HG03064 (cell line): Measurements from ENCODE around the gene NAB2.
A peak's percentile ranks its signal among the peaks of the same experiment; 100 is the strongest.
"Not testable (repeated sequence)": the region's sequence is repeated elsewhere in the genome, so short reads cannot be mapped to it uniquely, and the experiment has no call there.

ENCODE experiments used
- ATAC-seq: cut with Tn5 transposase; IDR thresholded peaks from one replicate; pipeline ENCODE4 v1.9.1; 2021; ENCODE audit warnings: low read depth; ENCODE audit not compliant: unreplicated experiment

NAB2 gene

DNA sequence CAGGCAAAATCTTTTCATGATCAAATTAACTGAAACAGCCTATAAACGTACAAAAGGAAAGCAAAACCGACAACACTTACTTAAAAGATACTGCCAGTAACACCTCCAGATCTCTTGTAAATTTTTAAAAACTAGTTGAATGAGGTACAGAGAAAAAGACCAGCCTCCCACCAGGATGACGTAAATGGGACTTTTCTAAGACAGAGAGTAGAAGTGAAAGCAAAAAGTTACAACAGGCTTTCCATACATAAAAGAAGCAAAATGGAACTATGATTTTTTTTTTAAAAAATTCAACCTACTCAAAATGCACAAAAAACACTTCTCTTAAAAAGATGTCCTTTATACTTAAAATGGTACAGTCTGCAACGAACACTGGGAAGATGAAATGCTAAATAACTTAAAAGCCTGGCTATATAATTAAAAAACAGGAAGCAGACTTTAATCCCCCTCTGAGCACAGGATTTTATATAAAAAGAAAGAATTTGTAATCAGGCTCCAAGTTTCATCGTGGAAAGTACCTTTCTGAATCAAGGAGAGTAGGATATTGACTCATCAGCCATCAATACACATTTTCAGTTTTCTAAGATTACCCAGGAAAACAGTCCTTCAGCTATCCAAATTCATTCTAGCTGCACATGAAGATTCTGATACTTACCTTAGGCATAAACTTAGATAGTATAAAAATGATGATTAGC is 24.8 kb upstream of the NAB2 start:
- ATAC-seq = peak; percentile 62

DNA sequence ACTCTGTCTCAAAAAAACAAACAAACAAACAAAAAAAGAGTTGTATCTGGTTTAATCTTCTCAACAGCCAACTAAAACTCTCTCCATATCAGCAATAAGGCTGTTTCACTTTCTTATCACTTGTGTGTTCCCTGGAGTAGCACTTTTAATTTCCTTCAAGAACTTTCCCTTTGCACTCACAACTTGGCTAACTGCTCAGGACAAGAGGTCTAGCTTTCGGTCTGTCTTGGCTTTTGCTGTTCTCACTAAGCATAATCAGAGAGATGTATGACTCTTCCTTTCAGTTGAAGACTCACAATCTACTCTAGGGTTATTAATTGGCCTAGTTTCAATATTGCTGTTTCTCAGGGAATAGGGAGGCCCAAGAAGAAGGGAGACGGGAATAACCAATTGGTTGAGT is 22.7 kb upstream of the NAB2 start:
- no peak for ATAC-seq

DNA sequence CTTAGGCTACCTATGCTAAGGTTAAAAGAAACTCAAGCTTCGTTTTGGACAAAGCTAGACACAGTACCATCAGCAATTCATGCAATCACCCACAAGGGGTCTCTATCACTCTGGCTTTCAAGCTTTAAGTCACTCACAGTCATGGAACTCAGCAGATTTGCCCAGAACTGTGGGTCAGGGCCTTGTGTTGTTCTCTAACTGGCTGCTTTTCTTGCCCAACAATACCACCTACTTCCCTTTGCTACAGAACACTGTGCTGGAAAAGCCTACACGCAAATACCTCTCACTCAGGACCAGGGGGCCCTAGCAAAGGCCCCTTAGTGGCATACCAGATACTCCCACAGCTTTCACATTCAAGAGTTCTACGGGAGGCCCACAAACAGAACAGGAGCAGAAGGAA is 19.4 kb upstream of the NAB2 start:
- no peak for ATAC-seq

DNA sequence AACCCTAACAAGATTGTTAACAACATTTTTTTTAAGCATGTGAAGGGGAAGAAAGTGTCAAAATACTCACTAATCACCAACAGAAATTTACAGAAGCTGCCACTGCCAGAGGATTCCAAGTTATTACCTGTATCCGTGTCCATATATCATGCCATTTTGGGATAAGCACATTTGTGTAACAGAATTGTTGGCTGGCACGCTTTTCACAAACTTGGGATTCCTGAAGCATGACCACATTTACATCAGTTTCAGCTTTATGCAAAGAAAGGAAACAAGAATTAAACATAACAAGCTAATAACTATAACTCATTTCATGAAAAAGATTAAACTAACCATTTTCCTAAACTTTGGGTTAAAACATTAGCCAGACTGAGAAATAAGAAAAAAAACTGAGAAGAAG is 16.3 kb upstream of the NAB2 start:
- ATAC-seq = no peak

DNA sequence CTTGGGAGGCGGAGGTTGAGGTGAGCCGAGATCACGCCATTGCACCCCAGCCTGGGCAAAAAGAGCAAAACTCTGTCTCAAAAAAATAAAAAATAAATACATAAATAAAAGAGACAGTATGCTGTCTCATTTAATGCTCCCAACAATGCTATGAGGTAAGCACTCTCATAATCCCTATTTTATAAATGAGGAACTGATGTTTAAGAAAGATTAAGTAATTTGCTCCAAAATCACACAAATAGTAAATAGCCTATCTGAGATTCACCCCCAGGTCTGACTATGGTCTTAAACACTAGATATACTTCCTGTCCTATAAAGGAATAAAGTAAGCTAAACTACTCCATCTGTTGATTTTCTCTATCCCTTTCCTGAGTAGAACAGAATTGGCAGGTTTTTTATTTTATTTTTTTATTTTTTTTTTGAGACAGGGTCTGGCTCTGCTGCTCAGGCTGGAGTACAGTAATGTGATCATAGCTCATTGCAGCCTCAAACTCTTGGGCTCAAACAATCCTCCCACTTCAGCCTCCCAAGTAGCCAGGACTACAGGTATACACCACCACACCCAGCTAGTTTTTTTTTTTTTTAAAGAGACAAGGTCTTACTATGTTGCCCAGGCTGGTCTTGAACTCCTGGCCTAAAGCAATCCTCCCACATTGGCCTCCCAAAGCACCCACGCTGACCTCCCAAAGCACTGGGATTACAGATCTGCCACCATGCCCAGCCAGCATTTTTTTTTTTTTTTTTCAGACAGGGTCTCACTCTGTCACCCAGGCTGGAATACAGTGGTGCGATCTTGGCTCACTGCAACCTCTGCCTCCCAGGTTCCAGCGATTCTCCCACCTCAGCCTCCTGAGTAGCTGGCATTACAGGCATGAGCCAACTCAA is 15.1 kb upstream of the NAB2 start:
- ATAC-seq = not testable (repeated sequence)

DNA sequence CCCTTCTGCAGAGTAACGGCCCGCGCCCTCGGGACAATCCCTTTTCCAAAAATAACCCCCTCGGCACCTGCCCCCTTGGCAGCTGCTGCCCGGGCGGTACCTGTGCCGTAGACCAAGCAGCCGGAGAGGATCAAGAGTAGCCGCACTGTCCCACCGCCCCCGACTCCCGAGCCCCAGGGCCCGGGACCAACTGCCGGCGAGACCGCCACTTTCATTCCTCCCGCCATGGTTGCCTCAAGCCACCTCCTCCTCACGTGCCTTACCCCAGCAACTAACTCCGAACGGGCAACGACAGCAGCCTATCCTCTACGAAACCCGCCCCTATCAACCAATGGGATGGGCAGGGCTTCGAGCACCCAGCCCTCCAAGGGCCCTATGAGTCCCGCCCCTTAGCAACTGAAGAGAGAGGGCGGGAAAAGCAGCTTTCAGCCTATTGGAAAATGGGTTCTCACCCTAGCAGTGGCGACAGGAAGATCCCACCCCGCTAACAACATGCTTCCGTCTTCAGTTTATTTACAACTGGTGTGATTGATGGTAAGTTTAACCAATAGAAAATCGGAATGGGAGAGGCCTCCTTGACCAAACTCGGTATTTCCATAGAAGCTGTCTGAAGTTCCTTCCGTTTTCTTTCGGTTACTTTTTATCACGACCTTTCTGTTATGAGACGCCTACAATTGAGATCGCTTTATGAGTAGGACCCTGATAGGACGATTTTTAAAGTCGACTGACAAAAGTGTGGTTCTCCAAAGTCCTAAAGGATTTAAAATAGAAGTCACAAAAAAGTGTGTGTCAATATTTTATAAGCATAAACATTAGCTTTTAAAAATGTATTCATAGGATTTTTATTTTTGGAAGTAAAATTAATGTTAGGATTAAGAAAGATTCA is 10.2 kb upstream of the NAB2 start, which contains the start of gene NEMP1:
TSS of gene NEMP1 (minus strand) at position 273 of the 886 bp plus-strand sequence. CDS start at position 227, 46 bp downstream.
- peak; percentile 96 for ATAC-seq

DNA sequence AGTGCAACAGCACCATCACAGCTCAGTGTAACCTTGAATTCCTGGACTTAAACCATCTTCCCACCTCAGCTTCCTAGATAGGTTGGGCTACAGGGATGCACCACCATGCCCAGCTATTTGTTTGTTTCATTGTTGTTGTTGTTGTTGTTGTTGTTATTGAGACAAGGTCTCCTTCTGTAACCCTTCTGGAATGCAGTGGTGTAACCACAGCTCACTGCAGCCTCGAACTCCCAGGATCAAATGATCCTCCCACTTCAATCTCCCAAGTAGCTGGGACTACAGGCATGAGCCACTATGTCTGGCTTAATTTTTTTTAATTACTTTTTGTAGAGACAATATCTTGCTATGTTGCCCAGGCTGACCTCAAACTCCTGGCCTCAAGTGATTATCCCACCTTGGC is 9.1 kb upstream of the NAB2 start:
- no peak for ATAC-seq

DNA sequence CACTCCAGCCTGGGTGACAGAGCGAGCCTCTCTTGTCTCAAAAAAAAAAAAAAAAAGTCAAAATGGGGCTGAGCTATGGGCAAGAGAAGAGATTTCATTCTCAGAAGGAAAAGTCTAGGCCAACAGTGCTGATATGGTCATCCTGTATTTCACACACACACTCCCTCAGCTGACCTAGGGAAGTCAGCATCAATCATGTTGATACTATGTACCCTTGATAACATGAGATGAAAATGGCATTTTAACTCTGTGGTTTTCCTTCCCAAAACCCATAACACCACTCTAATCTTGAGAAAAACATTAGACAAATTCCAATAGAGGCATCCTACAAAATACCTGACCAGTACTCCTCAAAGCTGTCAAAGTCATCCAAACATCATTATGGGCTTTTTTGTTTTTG is 8.1 kb upstream of the NAB2 start:
- no peak for ATAC-seq

DNA sequence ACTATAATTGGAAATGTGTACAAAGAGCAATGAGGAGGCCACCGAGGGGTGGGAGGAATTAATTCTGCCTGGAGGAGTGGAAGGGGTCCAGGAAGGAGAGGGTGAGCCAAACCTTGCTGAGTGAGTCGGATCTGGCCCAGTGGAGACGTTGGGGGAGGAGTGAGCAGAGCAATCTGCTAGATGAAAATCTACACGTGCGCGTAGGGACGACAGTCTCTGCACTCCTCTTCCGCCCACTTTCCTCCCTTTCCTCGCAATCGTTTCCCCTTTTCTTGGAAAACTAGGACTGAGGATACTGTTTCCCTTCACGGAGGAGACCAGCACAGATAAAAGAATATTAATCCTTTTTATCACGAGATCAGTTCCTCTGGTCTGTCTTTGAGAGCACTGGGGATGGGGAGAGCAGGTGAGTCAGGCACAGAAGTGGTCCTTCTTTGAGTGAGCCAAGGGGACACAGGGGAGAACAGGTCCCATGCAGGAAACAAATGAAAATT is 2.9 kb upstream of the NAB2 start:
- ATAC-seq = no peak

DNA sequence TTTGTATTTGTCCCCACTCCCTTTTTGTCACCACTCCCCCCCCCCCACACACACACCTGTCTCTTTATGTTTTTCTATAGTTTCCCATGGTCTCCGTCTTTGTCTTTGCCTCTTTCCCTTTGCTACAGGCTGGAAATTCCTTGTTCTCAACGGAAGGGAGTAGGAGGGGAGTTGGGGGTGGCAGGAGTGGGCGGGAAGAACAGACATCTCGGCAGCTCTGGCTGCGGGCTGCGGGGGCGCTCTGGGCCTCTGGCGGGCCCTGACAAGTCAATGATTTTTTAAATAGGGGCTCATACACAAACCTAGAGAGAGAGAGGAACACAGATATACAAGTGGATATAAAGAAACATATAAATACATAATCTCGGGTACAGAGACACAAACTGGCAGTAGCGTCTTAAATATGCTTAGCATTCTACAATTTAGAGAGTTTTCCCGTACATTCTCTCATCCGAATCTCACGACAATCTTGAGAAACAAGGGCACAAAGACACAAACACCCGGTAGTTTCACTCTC is 2.4 kb upstream of the NAB2 start:
- ATAC-seq = no peak

DNA sequence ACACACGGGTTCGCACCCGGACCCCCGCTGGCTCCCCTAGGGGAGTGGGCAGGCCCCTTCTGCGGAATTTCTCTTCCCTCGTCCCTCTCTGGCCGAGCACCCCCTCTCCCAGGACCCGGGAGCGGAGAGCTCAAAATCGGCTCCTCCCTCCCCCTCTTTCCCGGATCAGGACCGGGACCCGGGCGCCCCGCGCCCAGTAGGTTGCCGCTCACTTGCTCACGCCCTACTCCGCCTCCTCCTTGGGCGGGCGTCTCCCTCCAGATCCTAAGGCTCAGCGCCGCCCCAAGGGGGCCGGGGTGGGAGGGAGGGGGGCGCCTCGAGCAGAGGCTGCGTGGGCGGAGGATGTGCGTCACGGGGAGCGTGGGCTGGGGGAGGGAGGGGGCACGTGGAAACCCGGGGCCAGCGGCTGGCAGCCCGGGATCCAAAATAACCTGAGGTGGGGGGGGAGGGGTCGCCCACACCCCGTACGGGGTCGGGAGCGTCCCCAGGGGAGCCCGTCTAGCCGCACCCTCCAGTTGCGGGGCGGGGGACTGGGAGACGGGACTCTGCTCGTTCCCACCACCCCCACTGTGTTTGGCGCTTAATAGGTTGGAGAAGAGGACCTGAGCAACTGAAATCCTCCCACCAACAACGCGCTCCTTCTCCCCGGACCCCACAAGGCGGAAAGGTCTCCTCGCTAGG is 1.8 kb upstream of the NAB2 start:
- peak; percentile 27 for ATAC-seq

DNA sequence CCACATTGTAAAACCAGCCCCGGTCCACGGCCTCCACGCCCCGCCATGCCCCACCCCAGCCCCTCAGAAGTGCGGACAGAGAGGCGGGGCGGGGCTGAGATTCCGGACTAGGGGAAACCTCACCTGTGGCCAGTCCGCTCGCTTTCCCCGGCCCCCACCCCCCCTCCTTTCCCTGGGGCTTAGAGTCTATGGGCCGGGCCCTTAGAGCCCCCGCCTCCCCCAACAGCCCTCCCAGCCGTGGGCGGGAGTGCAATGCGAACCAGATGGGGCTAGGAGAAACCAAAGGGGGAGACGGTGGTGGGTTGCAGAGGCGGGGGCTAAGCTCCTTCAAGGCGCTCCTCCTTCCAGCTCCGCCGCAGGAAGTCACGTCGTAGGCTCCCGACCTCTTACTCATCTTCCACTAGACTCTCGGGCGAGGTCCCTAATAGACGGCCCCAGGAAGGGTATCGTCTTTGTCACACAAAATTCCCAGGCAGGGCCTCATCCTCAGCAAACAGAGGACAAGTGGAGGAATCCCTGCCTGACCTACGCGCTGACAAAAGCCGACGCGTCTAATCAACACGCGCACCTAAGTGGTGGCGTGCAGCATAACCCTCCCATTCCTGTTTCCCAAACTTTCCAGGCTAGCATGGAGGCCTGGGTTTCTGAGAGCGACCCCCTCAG is 1.1 kb upstream of the NAB2 start:
- peak; percentile 26 for ATAC-seq

DNA sequence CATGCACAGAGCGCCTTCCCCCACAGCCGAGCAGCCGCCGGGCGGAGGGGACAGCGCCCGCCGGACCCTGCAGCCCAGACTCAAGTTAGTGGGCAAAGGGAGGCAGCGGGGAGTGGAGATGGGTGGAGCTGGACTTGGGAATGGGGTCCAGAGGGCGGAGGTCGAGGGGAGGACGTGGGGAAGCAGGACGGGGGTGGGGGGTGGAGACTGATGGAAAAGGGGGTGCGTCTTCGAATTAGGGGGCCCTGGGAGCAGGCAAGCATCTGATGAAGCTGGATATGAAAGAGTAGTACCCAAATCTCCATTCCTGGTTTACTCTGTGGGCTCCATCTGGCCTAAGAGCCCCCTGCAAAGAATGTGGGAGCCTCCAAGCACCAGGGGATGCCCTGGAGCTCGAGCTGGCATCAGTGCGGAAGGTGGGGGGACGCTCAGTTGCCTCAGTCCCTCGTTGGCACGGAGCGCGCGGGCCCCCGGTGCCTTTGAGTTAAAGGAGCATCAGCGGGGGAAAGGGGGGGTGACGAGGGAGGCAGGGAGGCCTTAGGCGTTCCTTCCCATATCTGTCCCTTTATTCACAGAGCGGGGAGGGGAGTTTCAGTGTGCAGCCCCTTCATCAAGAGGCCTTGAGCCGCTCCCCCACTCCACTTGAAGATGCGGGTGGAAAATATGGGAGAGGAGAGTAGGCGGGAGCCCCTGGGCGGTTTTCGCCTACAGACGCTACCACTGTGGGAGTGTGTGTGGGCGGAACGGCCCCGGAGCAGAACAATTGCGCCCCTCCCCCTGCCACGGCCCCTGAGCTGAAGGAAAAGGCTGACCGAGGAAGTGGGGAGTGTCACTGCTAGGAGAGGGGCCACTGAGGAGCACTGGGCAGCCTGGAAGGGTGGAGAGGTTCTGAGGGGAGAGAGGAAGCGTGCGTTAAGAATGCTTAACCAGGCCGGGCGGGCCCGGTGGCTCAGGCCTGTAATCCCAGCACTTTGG is 644 bp downstream of the NAB2 start:
- ATAC-seq = no peak

DNA sequence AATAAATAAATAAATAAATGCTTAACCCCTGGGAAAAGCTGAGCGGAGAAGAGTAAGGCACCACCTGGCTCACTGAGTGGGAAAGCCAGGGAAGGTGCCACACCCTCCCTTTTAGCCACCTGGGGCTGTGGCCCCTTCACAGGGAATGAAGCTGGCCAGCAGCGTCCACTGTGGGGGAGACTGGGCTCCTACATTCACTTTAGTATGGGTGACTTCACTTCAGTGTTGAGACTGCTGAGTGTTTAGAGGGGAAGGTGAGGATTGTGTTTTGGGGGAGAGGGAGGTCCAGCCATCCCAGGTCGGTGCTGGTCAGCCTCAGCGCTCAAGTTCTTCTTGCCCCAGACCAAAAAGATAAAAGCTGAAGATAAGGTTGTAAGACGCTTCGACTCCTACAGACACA is 1.6 kb downstream of the NAB2 start:
- ATAC-seq = no peak

DNA sequence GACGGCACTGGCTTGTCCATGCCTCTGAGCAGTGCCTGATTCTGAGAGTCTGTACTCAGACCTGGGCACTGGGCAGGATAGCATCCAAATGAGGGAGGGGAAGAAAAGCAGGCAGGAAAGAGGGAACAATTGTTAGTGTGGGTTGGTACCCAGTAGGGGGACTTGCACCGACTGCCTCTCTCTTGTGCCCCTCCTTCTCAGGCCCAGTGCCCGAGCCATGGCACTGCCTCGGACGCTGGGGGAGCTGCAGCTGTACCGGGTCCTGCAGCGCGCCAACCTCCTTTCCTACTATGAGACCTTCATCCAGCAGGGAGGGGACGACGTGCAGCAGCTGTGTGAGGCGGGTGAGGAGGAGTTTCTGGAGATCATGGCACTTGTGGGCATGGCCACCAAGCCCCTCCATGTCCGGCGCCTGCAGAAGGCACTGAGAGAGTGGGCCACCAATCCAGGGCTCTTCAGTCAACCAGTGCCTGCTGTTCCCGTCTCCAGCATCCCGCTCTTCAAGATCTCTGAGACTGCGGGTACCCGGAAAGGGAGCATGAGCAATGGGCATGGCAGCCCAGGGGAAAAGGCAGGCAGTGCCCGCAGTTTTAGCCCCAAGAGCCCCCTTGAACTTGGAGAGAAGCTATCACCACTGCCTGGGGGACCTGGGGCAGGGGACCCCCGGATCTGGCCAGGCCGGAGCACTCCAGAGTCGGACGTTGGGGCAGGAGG is 2.2 kb downstream of the NAB2 start:
- no peak for ATAC-seq

DNA sequence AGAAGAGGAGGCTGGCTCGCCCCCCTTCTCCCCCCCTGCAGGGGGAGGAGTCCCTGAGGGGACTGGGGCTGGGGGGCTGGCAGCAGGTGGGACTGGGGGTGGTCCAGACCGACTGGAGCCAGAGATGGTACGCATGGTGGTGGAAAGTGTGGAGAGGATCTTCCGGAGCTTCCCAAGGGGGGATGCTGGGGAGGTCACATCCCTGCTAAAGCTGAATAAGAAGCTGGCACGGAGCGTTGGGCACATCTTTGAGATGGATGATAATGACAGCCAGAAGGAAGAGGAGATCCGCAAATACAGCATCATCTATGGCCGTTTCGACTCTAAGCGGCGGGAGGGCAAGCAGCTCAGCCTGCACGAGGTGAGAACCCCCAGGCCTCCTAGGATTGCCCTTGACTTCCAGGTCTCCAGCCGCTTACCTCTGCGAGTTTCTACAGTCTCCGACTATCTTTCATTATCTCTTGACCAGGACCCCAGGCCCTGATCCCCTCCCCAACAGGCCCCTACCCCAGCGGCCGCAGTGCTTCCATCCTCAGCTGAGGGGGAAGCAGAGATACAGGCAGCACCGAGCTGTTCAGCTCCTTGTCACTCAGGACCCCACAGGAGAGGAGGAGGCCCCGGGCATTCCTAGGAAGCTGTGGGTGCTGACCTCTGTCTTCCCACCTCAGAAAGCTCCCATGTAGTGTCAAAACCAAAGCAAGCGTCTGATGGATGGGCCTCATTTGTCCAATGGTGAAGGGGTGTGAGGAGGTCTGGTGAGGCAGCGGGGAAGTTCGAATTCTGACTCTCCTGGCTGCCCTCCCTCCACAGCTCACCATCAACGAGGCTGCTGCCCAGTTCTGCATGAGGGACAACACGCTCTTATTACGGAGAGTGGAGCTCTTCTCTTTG is 3.0 kb downstream of the NAB2 start:
- ATAC-seq = no peak

DNA sequence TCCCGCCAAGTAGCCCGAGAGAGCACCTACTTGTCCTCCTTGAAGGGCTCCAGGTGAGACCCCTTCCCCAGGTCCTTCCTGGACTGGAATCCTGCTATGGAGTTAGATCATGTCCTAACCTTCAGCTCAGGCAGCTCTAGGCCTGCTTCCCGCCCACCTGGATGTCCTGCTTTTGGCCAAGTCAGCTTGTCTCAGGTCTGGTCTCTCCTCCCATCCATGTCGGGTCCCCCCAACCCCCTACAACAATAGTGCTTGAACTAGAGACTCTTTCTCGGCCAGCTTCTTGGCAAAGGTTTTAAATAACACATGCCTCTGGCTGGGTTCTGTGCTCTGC is 3.6 kb downstream of the NAB2 start:
- no peak for ATAC-seq
